ENCODE data around the gene MAPK14.

DNA sequence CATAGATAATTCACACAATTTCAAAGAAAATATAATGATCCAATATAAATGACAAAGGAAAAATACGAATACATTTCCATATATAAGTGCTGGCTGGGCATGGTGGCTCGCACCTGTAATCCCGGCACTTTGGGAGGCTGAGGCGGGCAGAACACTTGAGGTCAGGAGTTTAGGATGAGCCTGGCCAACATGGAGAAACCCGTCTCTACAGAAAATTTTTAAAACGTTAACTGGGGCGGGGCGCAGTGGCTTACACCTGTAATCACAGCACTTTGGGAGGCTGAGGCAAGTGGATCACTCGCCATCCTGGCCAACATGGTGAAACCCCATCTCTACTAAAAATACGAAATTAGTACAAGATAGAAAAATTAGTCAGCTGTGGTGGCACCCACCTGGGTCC, 87.8 kb downstream of the MAPK14 start:
- TF ChIP-seq, protein P1, sequence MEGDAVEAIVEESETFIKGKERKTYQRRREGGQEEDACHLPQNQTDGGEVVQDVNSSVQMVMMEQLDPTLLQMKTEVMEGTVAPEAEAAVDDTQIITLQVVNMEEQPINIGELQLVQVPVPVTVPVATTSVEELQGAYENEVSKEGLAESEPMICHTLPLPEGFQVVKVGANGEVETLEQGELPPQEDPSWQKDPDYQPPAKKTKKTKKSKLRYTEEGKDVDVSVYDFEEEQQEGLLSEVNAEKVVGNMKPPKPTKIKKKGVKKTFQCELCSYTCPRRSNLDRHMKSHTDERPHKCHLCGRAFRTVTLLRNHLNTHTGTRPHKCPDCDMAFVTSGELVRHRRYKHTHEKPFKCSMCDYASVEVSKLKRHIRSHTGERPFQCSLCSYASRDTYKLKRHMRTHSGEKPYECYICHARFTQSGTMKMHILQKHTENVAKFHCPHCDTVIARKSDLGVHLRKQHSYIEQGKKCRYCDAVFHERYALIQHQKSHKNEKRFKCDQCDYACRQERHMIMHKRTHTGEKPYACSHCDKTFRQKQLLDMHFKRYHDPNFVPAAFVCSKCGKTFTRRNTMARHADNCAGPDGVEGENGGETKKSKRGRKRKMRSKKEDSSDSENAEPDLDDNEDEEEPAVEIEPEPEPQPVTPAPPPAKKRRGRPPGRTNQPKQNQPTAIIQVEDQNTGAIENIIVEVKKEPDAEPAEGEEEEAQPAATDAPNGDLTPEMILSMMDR (IDR thresholded peaks at IDR 0.05), result no peak
- TF ChIP-seq POLR2A (IDR thresholded peaks at IDR 0.05), result no peak
